ENCODE data around the gene GNAZ. TPM values are rescaled to one million over a fixed set of nuclear protein-coding genes. Genes with fewer than 3 reads are reported as not detected.

Gene GNAZ
- total and polyA plus RNA-seq, 3 donors from 2014 or later: 13.7 to 20.2 (median 15.1) TPM

GRCh38 chr22:23102776-23103175 is 32.5 kb downstream of the GNAZ start:
- Histone ChIP-seq H3K27ac (no peak overlapping the region), H3K27me3 (no peaks in the 10 kb centered on the region), H3K36me3 (ENCODE audit: low read depth, missing control alignments) (no peaks in the 10 kb centered on the region), H3K4me3 (no peak overlapping the region), H3K9me3 (no peaks in the 10 kb centered on the region), H3K4me1 (peaks cover 45% of the 10 kb centered on the region)
- 57 to 100% methylated on average over 1 to 3 of the region's 3 CpGs for WGBS, 2 donors
- TF ChIP-seq CTCF (IDR thresholded peaks at IDR 0.05) (no peak), POLR2A (IDR thresholded peaks at IDR 0.05) (no peak)
- DNase-seq: peak; percentile 60
- intact Hi-C loops (cut with DNase I; ENCODE audit: low total_unique reads): no loop called here

GRCh38 chr22:23103199-23103954 is 33.1 kb downstream of the GNAZ start:
- no peaks in the 10 kb centered on the region for H3K36me3 ChIP-seq (ENCODE audit: low read depth, missing control alignments)
- no peak for TF ChIP-seq CTCF (IDR thresholded peaks at IDR 0.05)
- no peak for TF ChIP-seq POLR2A (IDR thresholded peaks at IDR 0.05)

GRCh38 chr22:23104187-23104971 is 34.1 kb downstream of the GNAZ start:
- Histone ChIP-seq H3K36me3 (ENCODE audit: low read depth, missing control alignments) (no peaks in the 10 kb centered on the region), H3K4me1 (peaks cover 29% of the 10 kb centered on the region), H3K27me3 (no peaks in the 10 kb centered on the region), H3K9me3 (no peaks in the 10 kb centered on the region), H3K4me3 (no peak overlapping the region), H3K27ac (no peak overlapping the region)
- TF ChIP-seq POLR2A (IDR thresholded peaks at IDR 0.05) (no peak), CTCF (IDR thresholded peaks at IDR 0.05) (no peak)
- no peak for DNase-seq
- intact Hi-C loops (cut with DNase I; ENCODE audit: low total_unique reads): no loop called here
- 91 to 93% methylated on average over 8 to 12 of the region's 12 CpGs for WGBS, 2 donors

More at GRCh38 chr22:23103199-23103954, 33.1 kb downstream of the GNAZ start:
- H3K9me3 ChIP-seq: no peaks in the 10 kb centered on the region
- intact Hi-C loops (cut with DNase I; ENCODE audit: low total_unique reads): no loop called here
- 78 to 89% methylated on average over 12 to 13 of the region's 13 CpGs for WGBS, 2 donors
- H3K4me3 ChIP-seq: no peak overlapping the region
- H3K4me1 ChIP-seq: peaks cover 39% of the 10 kb centered on the region
- DNase-seq: no peak
- H3K27me3 ChIP-seq: no peaks in the 10 kb centered on the region
- no peak overlapping the region for H3K27ac ChIP-seq

- Histone ChIP-seq H3K27ac (no peak overlapping the region), H3K36me3 (ENCODE audit: low read depth, missing control alignments) (no peaks in the 10 kb centered on the region), H3K9me3 (no peaks in the 10 kb centered on the region), H3K4me1 (peaks cover 20% of the 10 kb centered on the region), H3K27me3 (no peaks in the 10 kb centered on the region), H3K4me3 (no peak overlapping the region)
- WGBS, 2 donors: 95 to 99% methylated on average over 5 of the region's 5 CpGs
- no peak for TF ChIP-seq CTCF (IDR thresholded peaks at IDR 0.05)
- intact Hi-C loops (cut with DNase I; ENCODE audit: low total_unique reads): no loop called here
- no peak for DNase-seq
These were observed 35.0 kb downstream of the GNAZ start for GRCh38 chr22:23105304-23105703.

All from testis (tissue), 3 donors.